GM12872 (cell line): ENCODE results near the gene CRB2.

Experiments
- CTCF ChIP-seq: IDR thresholded peaks from 3 replicates; pipeline ENCODE4 v1.5.1; 2011; ENCODE audit warnings: low read depth, mild to moderate bottlenecking, low read length, moderate library complexity; ENCODE audit not compliant: insufficient read depth

CRB2 gene

GRCh38 chr9:123382653-123383511 lies 26.9 kb downstream of the CRB2 start:
- no peak for TF ChIP-seq CTCF

GRCh38 chr9:123383512-123384170 lies 27.6 kb downstream of the CRB2 start:
- TF ChIP-seq CTCF: no peak

GRCh38 chr9:123387686-123388085 lies 31.7 kb downstream of the CRB2 start:
- no peak for TF ChIP-seq CTCF

- no peak for TF ChIP-seq CTCF
These were observed 33.1 kb downstream of the CRB2 start for GRCh38 chr9:123389070-123389469.

- no peak for TF ChIP-seq CTCF
These were observed 33.7 kb downstream of the CRB2 start for GRCh38 chr9:123389698-123390097.

- TF ChIP-seq CTCF: no peak
These were observed 34.5 kb downstream of the CRB2 start for GRCh38 chr9:123390337-123391135.

- no peak for TF ChIP-seq CTCF
These were observed 35.2 kb downstream of the CRB2 start for GRCh38 chr9:123391233-123391632.
